SK-MEL-5 (cell line): ENCODE data around the gene LAPTM5. TPM values are rescaled to one million over a fixed set of nuclear protein-coding genes. Genes with fewer than 3 reads are reported as not detected.
"Not testable (repeated sequence)": the region's sequence is repeated elsewhere in the genome, so short reads cannot be mapped to it uniquely, and the experiment has no call there.

Experiments used
- DNase-seq: peaks from one replicate; pipeline ENCODE4 v3.0.0-alpha.2; 2016; ENCODE audit warnings: low read depth, low spot score
- in situ Hi-C: cut with HindIII; loops from 2 replicates; pipeline ENCODE4 v1.10.0; 2016; ENCODE audit warnings: low sequenced_read_pairs, high pct_unique_total_duplicates, low pct_unique_long_range_greater_than_20kb
- small RNA-seq, 2 experiments: library from RNA; depleted of rRNA; stranded (forward); fragments of <200 nt; gene quantifications; one replicate each; pipeline ENCODE3, GENCODE V24; 2014
- total RNA-seq: library from RNA; depleted of rRNA; stranded (reverse); fragments of >200 nt; shearing (Covaris generic); gene quantifications from 2 replicates; pipeline ENCODE4 v1.2.3, GENCODE V29; 2014; rRNA removed

Gene LAPTM5
- total RNA-seq, 1 experiment from 2014 or later: 0.05 TPM

GRCh38 chr1:30688516-30688915 is 69.1 kb downstream of the LAPTM5 start:
- in situ Hi-C loops, DNase-seq: not testable (repeated sequence)

GRCh38 chr1:30687886-30688285 is 69.7 kb downstream of the LAPTM5 start:
- in situ Hi-C loops: no loop called here

GRCh38 chr1:30686236-30686935 is 71.2 kb downstream of the LAPTM5 start:
- no peak for DNase-seq
- in situ Hi-C loops: no loop called here

More at GRCh38 chr1:30687886-30688285, 69.7 kb downstream of the LAPTM5 start:
- no peak for DNase-seq

GRCh38 chr1:30685796-30686165 is 71.8 kb downstream of the LAPTM5 start:
- DNase-seq: no peak
- in situ Hi-C loops: no loop called here

GRCh38 chr1:30684881-30685795 is 72.4 kb downstream of the LAPTM5 start:
- DNase-seq: no peak
- in situ Hi-C loops: no loop called here

- no peak for DNase-seq
- in situ Hi-C loops: no loop called here
Measured at GRCh38 chr1:30684259-30684658, 73.3 kb downstream of the LAPTM5 start.

- no peak for DNase-seq
- in situ Hi-C loops: no loop called here
Measured at GRCh38 chr1:30683699-30684098, 73.9 kb downstream of the LAPTM5 start.

Small RNAs within 50 kb of the gene (small RNA-seq; reads per million reads assigned to genes)
- 0 reads per million in 2 experiments for gene MIR4420

Other genes starting within 250 kb of the LAPTM5 start
- 0.08 and 0.18 TPM in 2 replicates for gene MATN1, start 34.2 kb downstream of the LAPTM5 start, total RNA-seq
- 73.0 and 75.0 TPM in 2 replicates for gene SDC3, start 151.0 kb upstream of the LAPTM5 start, total RNA-seq